ENCODE measurements around the gene TSPAN2. TPM values are rescaled to one million over a fixed set of nuclear protein-coding genes. Genes with fewer than 3 reads are reported as not detected.

The TSPAN2 gene
- polyA plus RNA-seq, 1 of the 3 experiments (the other 2 are of a cell fraction), result 0.23 TPM

DNA sequence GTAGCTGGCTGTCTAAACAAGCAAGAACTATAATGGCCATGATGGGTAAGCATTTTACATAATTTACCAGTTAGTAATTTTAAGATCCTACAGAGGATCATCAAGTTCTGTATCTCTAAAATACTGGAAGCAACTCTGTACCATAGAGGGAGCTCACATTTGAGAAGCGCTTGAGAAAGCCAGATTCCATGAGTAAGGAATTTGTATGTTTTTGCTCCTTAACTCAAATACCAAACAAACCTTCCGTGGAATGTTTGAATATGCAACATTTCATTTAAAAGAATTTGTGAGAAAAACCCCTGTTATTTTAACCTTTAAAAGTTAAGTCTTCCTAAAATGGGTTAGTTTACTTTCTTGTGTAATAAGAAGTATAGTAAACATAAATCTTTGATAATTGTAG, 57.7 kb downstream of the TSPAN2 start:
- H3K9ac ChIP-seq, result no peak overlapping the region
- WGBS (ENCODE audit: low lambda C conversion rate), result 62% methylated on average over 2 of the region's 2 CpGs
- H2AFZ ChIP-seq (ENCODE audit: low read depth), result no peak overlapping the region
- no peaks in the 10 kb centered on the region for H3K4me1 ChIP-seq (ENCODE audit: control insufficient read depth in 1 of 2, insufficient read depth in 2 of 2, low read depth in 1 of 2, low read length in 1 of 2)
- no peaks in the 10 kb centered on the region for H3F3A ChIP-seq (replicated peaks; ENCODE audit: insufficient read depth)
- CTCF ChIA-PET, result interaction anchor here (12.8 kb wide), 1 partner anchor 21 kb away, joined by 84 read pairs; no protein-coding TSS in a partner anchor
- no peaks in the 10 kb centered on the region for H3K36me3 ChIP-seq (replicated peaks in 1 of 2; ENCODE audit: control insufficient read depth in 1 of 2, insufficient read depth in 2 of 2, low read length in 1 of 2)
- H4K20me1 ChIP-seq (ENCODE audit: insufficient read depth), result no peaks in the 10 kb centered on the region
- POLR2A ChIA-PET, result no interaction called here
- no peak for DNase-seq
- no peaks in the 10 kb centered on the region for H3K27me3 ChIP-seq (ENCODE audit: insufficient read depth)
- H3K27ac ChIP-seq (ENCODE audit: low read depth in 2 of 2, low read length in 1 of 2), result no peak overlapping the region
- H3K4me2 ChIP-seq, result no peak overlapping the region
- no peaks in the 10 kb centered on the region for H3K9me3 ChIP-seq
- no peaks in the 10 kb centered on the region for H3K79me2 ChIP-seq (ENCODE audit: insufficient read depth)
- no peak overlapping the region for H3K4me3 ChIP-seq (ENCODE audit: low read depth in 2 of 2, low read length in 1 of 2)
- no peak for TF ChIP-seq MAX (IDR thresholded peaks at IDR 0.05; ENCODE audit: low read depth)
- TF ChIP-seq, protein P1, sequence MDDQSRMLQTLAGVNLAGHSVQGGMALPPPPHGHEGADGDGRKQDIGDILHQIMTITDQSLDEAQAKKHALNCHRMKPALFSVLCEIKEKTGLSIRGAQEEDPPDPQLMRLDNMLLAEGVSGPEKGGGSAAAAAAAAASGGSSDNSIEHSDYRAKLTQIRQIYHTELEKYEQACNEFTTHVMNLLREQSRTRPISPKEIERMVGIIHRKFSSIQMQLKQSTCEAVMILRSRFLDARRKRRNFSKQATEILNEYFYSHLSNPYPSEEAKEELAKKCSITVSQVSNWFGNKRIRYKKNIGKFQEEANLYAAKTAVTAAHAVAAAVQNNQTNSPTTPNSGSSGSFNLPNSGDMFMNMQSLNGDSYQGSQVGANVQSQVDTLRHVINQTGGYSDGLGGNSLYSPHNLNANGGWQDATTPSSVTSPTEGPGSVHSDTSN (IDR thresholded peaks at IDR 0.05), result no peak
- TF ChIP-seq RAD21 (IDR thresholded peaks at IDR 0.05; ENCODE audit: low read length), result no peak
- no peak for TF ChIP-seq CTCF (IDR thresholded peaks at IDR 0.05)
- no peak for TF ChIP-seq FOSL2 (IDR thresholded peaks at IDR 0.05; ENCODE audit: borderline replicate concordance, low read depth)
- TF ChIP-seq FOXM1 (IDR thresholded peaks at IDR 0.05; ENCODE audit: low read depth), result no peak
- TF ChIP-seq NFIC (IDR thresholded peaks at IDR 0.05; ENCODE audit: borderline replicate concordance), result no peak
- TF ChIP-seq REST (IDR thresholded peaks at IDR 0.05; ENCODE audit: low read depth, low read length), result no peak
- TF ChIP-seq JUND (IDR thresholded peaks at IDR 0.05), result no peak
- TF ChIP-seq FOXJ3 (CRISPR knock-in tag; IDR thresholded peaks at IDR 0.05), result no peak
- no peaks in the 10 kb centered on the region for H3K9me2 ChIP-seq

- H3K27me3 ChIP-seq (ENCODE audit: insufficient read depth), result no peaks in the 10 kb centered on the region
- no peaks in the 10 kb centered on the region for H3K9me2 ChIP-seq
- no peak within 1 kb of the TSS for H3K9ac ChIP-seq
- no peaks in the 10 kb centered on the region for H3K9me3 ChIP-seq
- no peaks in the 10 kb centered on the region for H4K20me1 ChIP-seq (ENCODE audit: insufficient read depth)
- H3F3A ChIP-seq (replicated peaks; ENCODE audit: insufficient read depth), result no peaks in the 10 kb centered on the region
- H3K4me2 ChIP-seq, result no peak within 1 kb of the TSS
- CTCF ChIA-PET, result interaction anchor here (0.7 to 1.8 kb wide), 6 partner anchors 9 to 896 kb away, joined by 3 to 5 read pairs (median 3); partner anchors contain the start of gene TSPAN2
- H3K36me3 ChIP-seq (replicated peaks in 1 of 2; ENCODE audit: control insufficient read depth in 1 of 2, insufficient read depth in 2 of 2, low read length in 1 of 2), result no peaks in the 10 kb centered on the region
- H3K4me3 ChIP-seq (ENCODE audit: low read depth in 2 of 2, low read length in 1 of 2), result no peak within 1 kb of the TSS
- no peak within 1 kb of the TSS for H3K27ac ChIP-seq (ENCODE audit: low read depth in 2 of 2, low read length in 1 of 2)
- no peaks in the 10 kb centered on the region for H3K79me2 ChIP-seq (ENCODE audit: insufficient read depth)
- DNase-seq, result no peak
- no peak within 1 kb of the TSS for H2AFZ ChIP-seq (ENCODE audit: low read depth)
- no peaks in the 10 kb centered on the region for H3K4me1 ChIP-seq (ENCODE audit: control insufficient read depth in 1 of 2, insufficient read depth in 2 of 2, low read depth in 1 of 2, low read length in 1 of 2)
- no peak for TF ChIP-seq RCOR1 (IDR thresholded peaks at IDR 0.05; ENCODE audit: low read length)
- no peak for TF ChIP-seq FOSL2 (IDR thresholded peaks at IDR 0.05; ENCODE audit: borderline replicate concordance, low read depth)
- no peak for TF ChIP-seq MXI1 (IDR thresholded peaks at IDR 0.05; ENCODE audit: low read depth, low read length)
- TF ChIP-seq, protein P1 (IDR thresholded peaks at IDR 0.05), result no peak
- TF ChIP-seq REST (IDR thresholded peaks at IDR 0.05; ENCODE audit: low read depth, low read length), result no peak
- no peak for TF ChIP-seq CHD2 (IDR thresholded peaks at IDR 0.05; ENCODE audit: low read length, partially characterized antibody)
- no peak for TF ChIP-seq NFIC (IDR thresholded peaks at IDR 0.05; ENCODE audit: borderline replicate concordance)
- no peak for TF ChIP-seq JUND (IDR thresholded peaks at IDR 0.05)
- POLR2A ChIA-PET, result no interaction called here
Measured at GRCh38 chr1:115029526-115029925, 59.8 kb downstream of the TSPAN2 start, which contains the start of gene TSHB. Gene TSHB, plus strand, starts transcription at chr1:115029826. Its CDS starts 3,537 bp downstream, at chr1:115033363.
